ENCODE results near the gene APLP2. TPM values are rescaled to one million over a fixed set of nuclear protein-coding genes. Genes with fewer than 3 reads are reported as not detected.

APLP2 gene
- total RNA-seq, 2 donors from 2014 or later: 821 to 864 TPM

- Mint-ChIP-seq H3K9me3 (no peaks in the 10 kb centered on the region), H3K4me1 (peaks cover 17% of the 10 kb centered on the region), H3K27me3 (ENCODE audit: insufficient read depth) (no peaks in the 10 kb centered on the region), H3K36me3 (ENCODE audit: low read depth) (peaks cover 85% of the 10 kb centered on the region), H3K4me3 (no peak overlapping the region), H3K27ac (no peak overlapping the region)
- no peaks in the 10 kb centered on the region for H3K27me3 ChIP-seq (ENCODE audit: control insufficient read depth, insufficient read depth, low read length, poor library complexity, severe bottlenecking)
- H3K27ac ChIP-seq (ENCODE audit: low read depth, low read length): no peak overlapping the region
- peaks cover 6% of the 10 kb centered on the region for H3K4me1 ChIP-seq (ENCODE audit: control insufficient read depth, insufficient read depth, low read length)
- TF ChIP-seq CTCF (conservative IDR thresholded peaks at IDR 0.05): no peak
- H3K4me3 ChIP-seq (ENCODE audit: low read length): no peak overlapping the region
- H3K36me3 ChIP-seq (ENCODE audit: control insufficient read depth, insufficient read depth, low read length): peaks cover 100% of the 10 kb centered on the region
- no peak for DNase-seq
- no peaks in the 10 kb centered on the region for H3K9me3 ChIP-seq (ENCODE audit: control insufficient read depth, low read length)
- WGBS, 2 experiments (ENCODE audit: insufficient coverage in 1 of 2, insufficient read length in 1 of 2): 94 to 95% methylated on average over 2 to 10 of the region's 10 CpGs
- no peak overlapping the region for H3K9ac ChIP-seq (ENCODE audit: extremely low read depth, low read length, poor library complexity, severe bottlenecking)
These were observed 74.4 kb downstream of the APLP2 start for GRCh38 chr11:130144141-130144540.

- Histone ChIP-seq H3K4me1 (ENCODE audit: control insufficient read depth, insufficient read depth, low read length) (peaks cover 6% of the 10 kb centered on the region), H3K36me3 (ENCODE audit: control insufficient read depth, insufficient read depth, low read length) (peaks cover 99% of the 10 kb centered on the region)
- 87 to 95% methylated on average over 3 to 7 of the region's 7 CpGs for WGBS, 2 experiments (ENCODE audit: insufficient coverage in 1 of 2, insufficient read length in 1 of 2)
These were observed 75.2 kb downstream of the APLP2 start for GRCh38 chr11:130144861-130145281.

GRCh38 chr11:130145311-130145812, 75.7 kb downstream of the APLP2 start:
- Mint-ChIP-seq H3K27me3 (ENCODE audit: insufficient read depth) (no peaks in the 10 kb centered on the region), H3K27ac (peak overlapping the region; percentile 59), H3K9me3 (no peaks in the 10 kb centered on the region), H3K4me3 (no peak overlapping the region), H3K4me1 (peaks cover 17% of the 10 kb centered on the region), H3K36me3 (ENCODE audit: low read depth) (peaks cover 81% of the 10 kb centered on the region)
- DNase-seq: no peak
- no peaks in the 10 kb centered on the region for H3K27me3 ChIP-seq (ENCODE audit: control insufficient read depth, insufficient read depth, low read length, poor library complexity, severe bottlenecking)
- H3K36me3 ChIP-seq (ENCODE audit: control insufficient read depth, insufficient read depth, low read length): peaks cover 99% of the 10 kb centered on the region
- WGBS, 2 experiments (ENCODE audit: insufficient coverage in 1 of 2, insufficient read length in 1 of 2): 94% methylated on average over 3 of the region's 3 CpGs; no CpG with 5 or more reads in 1 of the 2 experiments
- H3K9ac ChIP-seq (ENCODE audit: extremely low read depth, low read length, poor library complexity, severe bottlenecking): peak overlapping the region; percentile 5
- peaks cover 6% of the 10 kb centered on the region for H3K4me1 ChIP-seq (ENCODE audit: control insufficient read depth, insufficient read depth, low read length)
- no peak for TF ChIP-seq CTCF (conservative IDR thresholded peaks at IDR 0.05)
- no peak overlapping the region for H3K4me3 ChIP-seq (ENCODE audit: low read length)
- H3K9me3 ChIP-seq (ENCODE audit: control insufficient read depth, low read length): no peaks in the 10 kb centered on the region
- peak overlapping the region; percentile 31 for H3K27ac ChIP-seq (ENCODE audit: low read depth, low read length)

More at GRCh38 chr11:130144861-130145281, 75.2 kb downstream of the APLP2 start:
- TF ChIP-seq CTCF (conservative IDR thresholded peaks at IDR 0.05): no peak
- H3K27ac ChIP-seq (ENCODE audit: low read depth, low read length): peak overlapping the region; percentile 31
- H3K9ac ChIP-seq (ENCODE audit: extremely low read depth, low read length, poor library complexity, severe bottlenecking): peak overlapping the region; percentile 5
- H3K4me3 Mint-ChIP-seq: no peak overlapping the region
- peaks cover 17% of the 10 kb centered on the region for H3K4me1 Mint-ChIP-seq
- no peaks in the 10 kb centered on the region for H3K27me3 Mint-ChIP-seq (ENCODE audit: insufficient read depth)
- peak; percentile 65 for DNase-seq
- peaks cover 82% of the 10 kb centered on the region for H3K36me3 Mint-ChIP-seq (ENCODE audit: low read depth)
- H3K9me3 ChIP-seq (ENCODE audit: control insufficient read depth, low read length): no peaks in the 10 kb centered on the region
- no peak overlapping the region for H3K4me3 ChIP-seq (ENCODE audit: low read length)
- no peaks in the 10 kb centered on the region for H3K9me3 Mint-ChIP-seq
- no peaks in the 10 kb centered on the region for H3K27me3 ChIP-seq (ENCODE audit: control insufficient read depth, insufficient read depth, low read length, poor library complexity, severe bottlenecking)
- H3K27ac Mint-ChIP-seq: peak overlapping the region; percentile 59
